Measurements from ENCODE around the gene B3GAT1. TPM values are rescaled to one million over a fixed set of nuclear protein-coding genes. Genes with fewer than 3 reads are reported as not detected.

The B3GAT1 gene
- total RNA-seq, 1 experiment from 2014 or later, result 3.7 TPM

GRCh38 chr11:134449713-134450112 is 37.7 kb upstream of the B3GAT1 start:
- H3K27ac ChIP-seq (ENCODE audit: low read depth, low read length, poor library complexity, severe bottlenecking), result no peak overlapping the region
- H3K4me1 ChIP-seq (ENCODE audit: insufficient read depth, low read length, poor library complexity, severe bottlenecking), result no peaks in the 10 kb centered on the region
- no peak for TF ChIP-seq EZH2 (IDR thresholded peaks at IDR 0.05; ENCODE audit: borderline replicate concordance, low read depth, low read length, poor library complexity, severe bottlenecking)
- no peak for TF ChIP-seq CTCF (conservative IDR thresholded peaks at IDR 0.05; ENCODE audit: low read depth, low read length)
- H3K9me3 ChIP-seq (ENCODE audit: low read depth, low read length, poor library complexity, severe bottlenecking), result no peaks in the 10 kb centered on the region
- ChIA-PET POLR2A (ENCODE audit: low non-redundant PET) (no interaction called here), CTCF (no interaction called here)
- H3K36me3 ChIP-seq (ENCODE audit: insufficient read depth, low read length, poor library complexity, severe bottlenecking), result no peaks in the 10 kb centered on the region
- no peaks in the 10 kb centered on the region for H3K27me3 ChIP-seq (replicated peaks; ENCODE audit: insufficient read depth, low read depth, low read length, poor library complexity)
- intact Hi-C loops (cut with micrococcal nuclease; ENCODE audit: unreplicated experiment), result no loop called here
- H3K4me3 ChIP-seq (ENCODE audit: low read depth, low read length, poor library complexity, severe bottlenecking), result no peak overlapping the region
- BruUV-seq (replicated peaks), result no TSS peak
- no peak for DNase-seq (ENCODE audit: low spot score)

- intact Hi-C loops (cut with micrococcal nuclease; ENCODE audit: unreplicated experiment), result no loop called here
- H3K27me3 ChIP-seq (replicated peaks; ENCODE audit: insufficient read depth, low read depth, low read length, poor library complexity), result no peaks in the 10 kb centered on the region
- H3K4me3 ChIP-seq (ENCODE audit: low read depth, low read length, poor library complexity, severe bottlenecking), result no peak overlapping the region
- no TSS peak for BruUV-seq (replicated peaks)
- H3K36me3 ChIP-seq (ENCODE audit: insufficient read depth, low read length, poor library complexity, severe bottlenecking), result no peaks in the 10 kb centered on the region
- no peak for DNase-seq (ENCODE audit: low spot score)
- ChIA-PET CTCF (no interaction called here), POLR2A (ENCODE audit: low non-redundant PET) (no interaction called here)
- TF ChIP-seq EZH2 (IDR thresholded peaks at IDR 0.05; ENCODE audit: borderline replicate concordance, low read depth, low read length, poor library complexity, severe bottlenecking), result no peak
- TF ChIP-seq CTCF (conservative IDR thresholded peaks at IDR 0.05; ENCODE audit: low read depth, low read length), result no peak
- H3K4me1 ChIP-seq (ENCODE audit: insufficient read depth, low read length, poor library complexity, severe bottlenecking), result no peaks in the 10 kb centered on the region
- H3K9me3 ChIP-seq (ENCODE audit: low read depth, low read length, poor library complexity, severe bottlenecking), result no peaks in the 10 kb centered on the region
- H3K27ac ChIP-seq (ENCODE audit: low read depth, low read length, poor library complexity, severe bottlenecking), result no peak overlapping the region
Observed at GRCh38 chr11:134449051-134449450, 37.0 kb upstream of the B3GAT1 start.

- no peak for TF ChIP-seq EZH2 (IDR thresholded peaks at IDR 0.05; ENCODE audit: borderline replicate concordance, low read depth, low read length, poor library complexity, severe bottlenecking)
- no peak for TF ChIP-seq CTCF (conservative IDR thresholded peaks at IDR 0.05; ENCODE audit: low read depth, low read length)
- Histone ChIP-seq H3K27me3 (replicated peaks; ENCODE audit: insufficient read depth, low read depth, low read length, poor library complexity) (no peaks in the 10 kb centered on the region), H3K4me1 (ENCODE audit: insufficient read depth, low read length, poor library complexity, severe bottlenecking) (no peaks in the 10 kb centered on the region), H3K4me3 (ENCODE audit: low read depth, low read length, poor library complexity, severe bottlenecking) (no peak overlapping the region), H3K36me3 (ENCODE audit: insufficient read depth, low read length, poor library complexity, severe bottlenecking) (no peaks in the 10 kb centered on the region), H3K9me3 (ENCODE audit: low read depth, low read length, poor library complexity, severe bottlenecking) (no peaks in the 10 kb centered on the region), H3K27ac (ENCODE audit: low read depth, low read length, poor library complexity, severe bottlenecking) (no peak overlapping the region)
- DNase-seq (ENCODE audit: low spot score), result no peak
- CTCF ChIA-PET, result no interaction called here
- POLR2A ChIA-PET (ENCODE audit: low non-redundant PET), result no interaction called here
- BruUV-seq (replicated peaks), result no TSS peak
- intact Hi-C loops (cut with micrococcal nuclease; ENCODE audit: unreplicated experiment), result no loop called here
Observed at GRCh38 chr11:134447696-134448095, 35.7 kb upstream of the B3GAT1 start.

All from A673 (cell line).